H9 (cell line): ENCODE measurements around the gene LSP1. TPM values are rescaled to one million over a fixed set of nuclear protein-coding genes. Genes with fewer than 3 reads are reported as not detected.
"Not testable (repeated sequence)": the region's sequence is repeated elsewhere in the genome, so short reads cannot be mapped to it uniquely, and the experiment has no call there.

ENCODE experiments used
- DNase-seq: peaks from one replicate; pipeline ENCODE4 v3.0.0-alpha.2; 2017
- H2AFZ ChIP-seq: one replicate; pipeline ENCODE4 v1.6.1; 2013; ENCODE audit warnings: mild to moderate bottlenecking, low read length, control low read depth, moderate library complexity
- H2AK5ac ChIP-seq: 2 replicates; pipeline ENCODE4 v1.6.1; 2013; ENCODE audit warnings: low read length, control low read depth, mixed read lengths; ENCODE audit not compliant: insufficient read length
- H2BK120ac ChIP-seq: one replicate; pipeline ENCODE4 v1.6.1; 2013; ENCODE audit warnings: low read depth, mild to moderate bottlenecking, low read length, control low read depth, inconsistent platforms; ENCODE audit not compliant: poor library complexity, severe bottlenecking
- H2BK12ac ChIP-seq: 2 replicates; pipeline ENCODE4 v1.6.1; 2013; ENCODE audit warnings: low read length, control low read depth, mixed read lengths, low read depth; ENCODE audit not compliant: insufficient read length
- H2BK15ac ChIP-seq: 2 replicates; pipeline ENCODE4 v1.6.1; 2013; ENCODE audit warnings: low read depth, low read length, control low read depth
- H2BK20ac ChIP-seq: one replicate; pipeline ENCODE4 v1.6.1; 2013; ENCODE audit warnings: low read depth, mild to moderate bottlenecking, low read length, control low read depth, inconsistent platforms; ENCODE audit not compliant: poor library complexity, severe bottlenecking
- H2BK5ac ChIP-seq: 2 replicates; pipeline ENCODE4 v1.6.1; 2013; ENCODE audit warnings: low read length, control low read depth, mixed read lengths; ENCODE audit not compliant: insufficient read length
- H3K14ac ChIP-seq: 2 replicates; pipeline ENCODE4 v1.6.1; 2013; ENCODE audit warnings: low read length, control low read depth; ENCODE audit not compliant: insufficient read depth
- H3K18ac ChIP-seq: 2 replicates; pipeline ENCODE4 v1.6.1; 2013; ENCODE audit warnings: low read depth, mild to moderate bottlenecking, mixed read lengths, low read length, control low read depth; ENCODE audit not compliant: insufficient read length
- H3K23ac ChIP-seq: 2 replicates; pipeline ENCODE4 v1.6.1; 2013; ENCODE audit warnings: low read length, control low read depth, mixed read lengths, low read depth; ENCODE audit not compliant: insufficient read length
- H3K23me2 ChIP-seq: 2 replicates; pipeline ENCODE4 v1.6.1; 2013; ENCODE audit warnings: low read depth, mild to moderate bottlenecking, mixed read lengths, low read length, control low read depth; ENCODE audit not compliant: insufficient read length, poor library complexity, severe bottlenecking
- H3K27ac ChIP-seq: 2 replicates; pipeline ENCODE4 v1.5.1; 2013; ENCODE audit warnings: low read length, control low read depth, mixed read lengths, low read depth; ENCODE audit not compliant: insufficient read length
- H3K27me3 ChIP-seq: 2 replicates; pipeline ENCODE4 v1.6.1; 2013; ENCODE audit warnings: low read length, control low read depth, inconsistent platforms; ENCODE audit not compliant: insufficient read depth
- H3K4ac ChIP-seq: 2 replicates; pipeline ENCODE4 v1.6.1; 2013; ENCODE audit warnings: low read depth, mild to moderate bottlenecking, control low read depth, inconsistent platforms, low read length, moderate library complexity
- H3K4me1 ChIP-seq: 2 replicates; pipeline ENCODE4 v1.6.1; 2013; ENCODE audit warnings: low read length, control low read depth, inconsistent platforms; ENCODE audit not compliant: insufficient read depth
- H3K4me2 ChIP-seq: 2 replicates; pipeline ENCODE4 v1.6.1; 2013; ENCODE audit warnings: low read length, control low read depth, mixed read lengths; ENCODE audit not compliant: insufficient read length, insufficient read depth
- H3K56ac ChIP-seq: 2 replicates; pipeline ENCODE4 v1.6.1; 2013; ENCODE audit warnings: low read depth, mild to moderate bottlenecking, mixed read lengths, low read length, control low read depth; ENCODE audit not compliant: insufficient read length
- H3K79me1 ChIP-seq: 2 replicates; pipeline ENCODE4 v1.6.1; 2013; ENCODE audit warnings: low read depth, mild to moderate bottlenecking, moderate library complexity, low read length, control low read depth, inconsistent platforms; ENCODE audit not compliant: insufficient read depth, poor library complexity, severe bottlenecking
- H3K79me2 ChIP-seq: 2 replicates; pipeline ENCODE4 v1.6.1; 2013; ENCODE audit warnings: low read length, control low read depth, inconsistent platforms; ENCODE audit not compliant: insufficient read depth
- H3K9ac ChIP-seq: 2 replicates; pipeline ENCODE4 v1.6.1; 2013; ENCODE audit warnings: low read length, control low read depth, mixed read lengths; ENCODE audit not compliant: insufficient read length; ENCODE audit errors: extremely low read depth
- H3K9me3 ChIP-seq: one replicate; pipeline ENCODE4 v1.6.1; 2013; ENCODE audit warnings: low read depth, low read length, inconsistent platforms; ENCODE audit not compliant: control insufficient read depth
- H3T11ph ChIP-seq: one replicate; pipeline ENCODE4 v1.6.1; 2013; ENCODE audit warnings: mild to moderate bottlenecking, low read length, control low read depth, inconsistent platforms
- H4K20me1 ChIP-seq: one replicate; pipeline ENCODE4 v1.6.1; 2013; ENCODE audit not compliant: control insufficient read depth, insufficient read length, insufficient read depth
- H4K5ac ChIP-seq: 2 replicates; pipeline ENCODE4 v1.6.1; 2013; ENCODE audit warnings: low read depth, mild to moderate bottlenecking, mixed read lengths, low read length, control low read depth; ENCODE audit not compliant: insufficient read length
- H4K8ac ChIP-seq: replicated peaks from 2 replicates; pipeline ENCODE4 v1.6.1; 2013; ENCODE audit warnings: low read length, control low read depth, mixed read lengths, low read depth; ENCODE audit not compliant: insufficient read length
- H4K91ac ChIP-seq: 2 replicates; pipeline ENCODE4 v1.6.1; 2013; ENCODE audit warnings: low read depth, mild to moderate bottlenecking, moderate library complexity, mixed read lengths, low read length, control low read depth; ENCODE audit not compliant: insufficient read length
- H3K27ac Mint-ChIP-seq, 3 experiments: 2 replicates in 2 of 3; 3 replicates in 1 of 3; pipeline ENCODE4 v1.8.0; 2020 to 2021; ENCODE audit warnings: mixed read lengths in 3 of 3, mild to moderate bottlenecking in 1 of 3, moderate library complexity in 1 of 3
- H3K27me3 Mint-ChIP-seq: 2 replicates; pipeline ENCODE4 v1.8.0; 2021; ENCODE audit warnings: low read depth, mild to moderate bottlenecking, moderate library complexity, mixed read lengths
- H3K36me3 Mint-ChIP-seq, 3 experiments: 2 replicates in 2 of 3; 3 replicates in 1 of 3; pipeline ENCODE4 v1.8.0; 2020 to 2021; ENCODE audit warnings: low read depth in 3 of 3, mixed read lengths in 3 of 3; ENCODE audit not compliant: insufficient read depth in 1 of 3
- H3K4me1 Mint-ChIP-seq, 2 experiments: 2 replicates each; pipeline ENCODE4 v1.8.0; 2020; ENCODE audit warnings: mixed read lengths in 2 of 2
- H3K4me3 Mint-ChIP-seq, 2 experiments: 2 replicates in 1 of 2; 3 replicates in 1 of 2; pipeline ENCODE4 v1.8.0; 2020 to 2021; ENCODE audit warnings: mild to moderate bottlenecking in 2 of 2, mixed read lengths in 2 of 2, moderate library complexity in 1 of 2
- H3K9me3 Mint-ChIP-seq, 2 experiments: 2 replicates in 1 of 2; 3 replicates in 1 of 2; pipeline ENCODE4 v1.8.0; 2020; ENCODE audit warnings: mild to moderate bottlenecking in 2 of 2, mixed read lengths in 2 of 2, moderate library complexity in 1 of 2
- WGBS: extraction: QIAGEN DNeasy Blood & Tissue Kit; methylation state at CpG from one replicate; pipeline ENCODE4 v1.1.7; 2013; ENCODE audit warnings: missing lambda C conversion rate, low lambda C conversion rate, mixed read lengths; ENCODE audit not compliant: insufficient read length; ENCODE audit errors: extremely low coverage; 5-methylcytosine and 5-hydroxymethylcytosine counted together
- total RNA-seq: library from RNA; stranded (reverse); gene quantifications from 2 replicates; pipeline ENCODE4 v1.2.1, GENCODE V29; 2021
- TF ChIP-seq, protein P1 (sequence below): fragments of 200-600 bp; sonication (generic); conservative IDR thresholded peaks from 3 replicates; pipeline ENCODE4 v1.8.0; 2021; ENCODE audit warnings: antibody characterized with exemption, mild to moderate bottlenecking

Gene LSP1
- total RNA-seq, 1 experiment from 2014 or later: not detected

DNA sequence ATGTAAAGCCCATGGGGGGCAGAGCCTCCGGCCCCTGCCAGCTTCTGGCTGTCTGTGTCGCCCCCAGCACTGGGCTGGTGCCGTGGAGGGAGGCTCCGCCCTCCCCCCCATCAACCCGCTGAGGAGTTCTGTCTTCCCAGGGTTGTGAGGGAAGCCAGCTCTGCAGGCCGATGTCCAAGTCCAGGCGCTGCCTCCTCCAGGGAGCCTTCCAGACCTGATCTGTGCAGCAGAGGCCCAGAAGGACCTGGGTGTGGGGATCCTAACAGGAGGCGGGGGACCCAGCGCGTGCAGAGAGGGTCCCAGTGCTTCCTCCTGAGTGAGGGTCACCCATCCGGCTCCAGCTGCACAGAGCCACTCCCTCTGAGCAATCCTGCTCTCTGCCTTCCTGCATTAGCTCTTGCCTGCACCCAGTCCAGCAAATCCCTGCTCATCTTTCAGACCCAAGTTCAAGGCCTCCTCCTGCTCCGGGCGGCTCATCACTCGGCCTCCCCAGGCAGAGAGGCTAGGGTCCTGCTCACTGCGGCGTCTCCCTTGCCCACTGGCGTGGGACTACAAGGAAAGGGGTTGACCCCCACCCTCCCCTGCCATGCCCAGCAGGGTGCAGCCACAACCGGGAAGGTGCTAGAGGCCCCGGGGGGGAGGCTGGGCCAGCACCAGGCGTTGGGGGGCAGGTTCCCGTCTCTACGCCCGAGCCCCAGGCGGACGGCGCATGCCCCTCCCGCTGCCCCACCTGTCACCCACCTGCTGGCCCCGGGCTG lies 22.4 kb downstream of the LSP1 start:
- Histone ChIP-seq H2AFZ (no peak overlapping the region), H3K56ac (no peak overlapping the region), H3K79me1 (no peaks in the 10 kb centered on the region), H2BK20ac (no peak overlapping the region), H3K9me3 (no peaks in the 10 kb centered on the region), H3K4ac (no peak overlapping the region), H3K23ac (no peak overlapping the region), H3K23me2 (no peaks in the 10 kb centered on the region), H3K4me1 (no peaks in the 10 kb centered on the region), H4K91ac (no peak overlapping the region), H3K9ac (no peak overlapping the region), H4K8ac (no peak overlapping the region), H2BK5ac (no peak overlapping the region), H3K14ac (no peak overlapping the region; the same call in 1 of the 2 replicates), H3K79me2 (no peaks in the 10 kb centered on the region), H3K27me3 (no peaks in the 10 kb centered on the region), H4K20me1 (no peaks in the 10 kb centered on the region), H2BK120ac (no peak overlapping the region), H3K18ac (no peak overlapping the region), H2AK5ac (no peak overlapping the region), H2BK12ac (no peak overlapping the region), H2BK15ac (no peak overlapping the region), H4K5ac (no peak overlapping the region), H3K4me2 (no peak overlapping the region), H3T11ph (no peak overlapping the region), H3K27ac (no peak overlapping the region)
- Mint-ChIP-seq H3K4me1 (peaks cover 4 to 10% of the 10 kb centered on the region in 2 experiments; a peak in 3 of 4 replicates), H3K4me3 (no peak overlapping the region), H3K27me3 (peaks cover 5% of the 10 kb centered on the region), H3K27ac (no peak overlapping the region), H3K9me3 (no peaks in the 10 kb centered on the region), H3K36me3 (no peaks in the 10 kb centered on the region)
- TF ChIP-seq, protein P1, sequence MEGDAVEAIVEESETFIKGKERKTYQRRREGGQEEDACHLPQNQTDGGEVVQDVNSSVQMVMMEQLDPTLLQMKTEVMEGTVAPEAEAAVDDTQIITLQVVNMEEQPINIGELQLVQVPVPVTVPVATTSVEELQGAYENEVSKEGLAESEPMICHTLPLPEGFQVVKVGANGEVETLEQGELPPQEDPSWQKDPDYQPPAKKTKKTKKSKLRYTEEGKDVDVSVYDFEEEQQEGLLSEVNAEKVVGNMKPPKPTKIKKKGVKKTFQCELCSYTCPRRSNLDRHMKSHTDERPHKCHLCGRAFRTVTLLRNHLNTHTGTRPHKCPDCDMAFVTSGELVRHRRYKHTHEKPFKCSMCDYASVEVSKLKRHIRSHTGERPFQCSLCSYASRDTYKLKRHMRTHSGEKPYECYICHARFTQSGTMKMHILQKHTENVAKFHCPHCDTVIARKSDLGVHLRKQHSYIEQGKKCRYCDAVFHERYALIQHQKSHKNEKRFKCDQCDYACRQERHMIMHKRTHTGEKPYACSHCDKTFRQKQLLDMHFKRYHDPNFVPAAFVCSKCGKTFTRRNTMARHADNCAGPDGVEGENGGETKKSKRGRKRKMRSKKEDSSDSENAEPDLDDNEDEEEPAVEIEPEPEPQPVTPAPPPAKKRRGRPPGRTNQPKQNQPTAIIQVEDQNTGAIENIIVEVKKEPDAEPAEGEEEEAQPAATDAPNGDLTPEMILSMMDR: no peak
- no peak for DNase-seq
- WGBS: no CpG with 5 or more reads among the region's 28 CpGs

DNA sequence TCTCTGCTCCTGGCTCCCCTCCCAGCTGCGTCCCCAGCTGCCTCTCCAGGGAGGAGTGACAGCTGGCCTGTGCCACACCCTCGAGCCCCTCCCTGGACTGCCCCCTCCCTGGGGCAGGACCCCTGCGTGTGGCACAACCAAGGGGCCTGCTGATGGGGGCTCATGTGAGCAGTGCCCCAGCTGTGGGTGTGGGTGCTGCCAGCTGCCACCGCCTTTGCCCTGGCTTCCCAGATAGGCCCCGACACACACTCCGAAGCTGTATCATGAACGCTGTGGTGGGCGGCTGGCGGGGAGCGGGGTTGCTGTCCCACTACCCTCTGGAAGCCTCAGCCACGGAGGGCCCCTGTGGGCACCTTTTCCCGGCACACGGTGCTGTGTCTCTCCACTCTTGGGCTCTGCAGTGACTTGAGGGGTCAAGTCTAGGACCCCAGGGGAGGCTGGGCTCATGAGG lies 23.0 kb downstream of the LSP1 start:
- not testable (repeated sequence) for H3K79me1 ChIP-seq, H3K4ac ChIP-seq, H2BK20ac ChIP-seq, H3K4me2 ChIP-seq, H3K23me2 ChIP-seq, H3K56ac ChIP-seq, H4K8ac ChIP-seq, H3K4me1 Mint-ChIP-seq, H4K91ac ChIP-seq, H3K27ac Mint-ChIP-seq, H3K14ac ChIP-seq, H3K9me3 Mint-ChIP-seq, H3K18ac ChIP-seq, H4K5ac ChIP-seq, H2AFZ ChIP-seq, H3K27me3 Mint-ChIP-seq, H4K20me1 ChIP-seq, H3K23ac ChIP-seq, H3K79me2 ChIP-seq, H3K4me1 ChIP-seq, H2BK120ac ChIP-seq, DNase-seq, H3K27ac ChIP-seq, H2BK15ac ChIP-seq, H3K9ac ChIP-seq, H2BK5ac ChIP-seq, H3K4me3 Mint-ChIP-seq, H2AK5ac ChIP-seq, H2BK12ac ChIP-seq, H3K36me3 Mint-ChIP-seq, H3K9me3 ChIP-seq, H3T11ph ChIP-seq, H3K27me3 ChIP-seq
- WGBS: no CpG with 5 or more reads among the region's 13 CpGs
